Liver (tissue), 9 donors: ENCODE results near the gene CFAP298. TPM values are rescaled to one million over a fixed set of nuclear protein-coding genes. Genes with fewer than 3 reads are reported as not detected.

ENCODE experiments used
- DNase-seq: peaks from one replicate; pipeline ENCODE4 v3.0.0-alpha.2; 2017; ENCODE audit warnings: low spot score
- H3K27ac ChIP-seq, 2 donors: one replicate each; pipeline ENCODE4 v1.7.0; 2013; ENCODE audit warnings: inconsistent platforms in 2 of 2, low read length in 2 of 2, control low read depth in 1 of 2, low read depth in 1 of 2, mild to moderate bottlenecking in 1 of 2
- H3K27me3 ChIP-seq, 4 donors: one replicate each; pipeline versions ENCODE4 v1.6.1 to v1.7.0; 2013; ENCODE audit warnings: low read length in 3 of 4, inconsistent platforms in 1 of 4, mild to moderate bottlenecking in 1 of 4, moderate library complexity in 1 of 4; ENCODE audit not compliant: control insufficient read depth in 4 of 4, insufficient read depth in 4 of 4
- H3K36me3 ChIP-seq, 4 donors: one replicate each; pipeline versions ENCODE4 v1.6.1 to v1.7.0; 2013; ENCODE audit warnings: low read length in 3 of 4, mild to moderate bottlenecking in 3 of 4, low read depth in 1 of 4, moderate library complexity in 1 of 4; ENCODE audit not compliant: control insufficient read depth in 4 of 4, insufficient read depth in 3 of 4
- H3K4me1 ChIP-seq, 4 donors: one replicate each; pipeline versions ENCODE4 v1.6.1 to v1.7.0; 2013; ENCODE audit warnings: low read length in 3 of 4, mild to moderate bottlenecking in 3 of 4, moderate library complexity in 1 of 4; ENCODE audit not compliant: control insufficient read depth in 4 of 4, insufficient read depth in 4 of 4
- H3K4me3 ChIP-seq, 3 donors: one replicate each; pipeline versions ENCODE4 v1.6.1 to v1.7.0; 2013; ENCODE audit warnings: low read length in 3 of 3, control low read depth in 1 of 3, low read depth in 1 of 3, mild to moderate bottlenecking in 1 of 3
- H3K9ac ChIP-seq, 2 donors: one replicate each; pipeline ENCODE4 v1.7.0; 2013; ENCODE audit warnings: low read length in 2 of 2, mild to moderate bottlenecking in 2 of 2, moderate library complexity in 2 of 2, control low read depth in 1 of 2, low read depth in 1 of 2
- H3K9me3 ChIP-seq, 4 donors: one replicate each; pipeline versions ENCODE4 v1.6.1 to v1.7.0; 2013; ENCODE audit warnings: low read length in 3 of 4; ENCODE audit not compliant: control insufficient read depth in 4 of 4
- EGR1 ChIP-seq, 2 donors: IDR thresholded peaks; 2 replicates each; pipeline ENCODE4 v1.6.1; 2016 to 2018; ENCODE audit warnings: antibody characterized with exemption in 2 of 2, low read depth in 2 of 2
- FOXA1 ChIP-seq: IDR thresholded peaks from 2 replicates; pipeline ENCODE4 v1.6.1; 2016; ENCODE audit warnings: antibody characterized with exemption
- FOXA2 ChIP-seq: IDR thresholded peaks from 2 replicates; pipeline ENCODE4 v1.6.1; 2016; ENCODE audit warnings: antibody characterized with exemption
- GABPA ChIP-seq, 2 donors: IDR thresholded peaks in 1 of 2; conservative IDR thresholded peaks in 1 of 2; 2 replicates each; pipeline ENCODE4 v1.6.1; 2016; ENCODE audit warnings: antibody characterized with exemption in 2 of 2, mild to moderate bottlenecking in 1 of 2, moderate library complexity in 1 of 2
- HNF4A ChIP-seq, 2 donors: conservative IDR thresholded peaks; 2 replicates each; pipeline ENCODE4 v1.6.1; 2016; ENCODE audit warnings: antibody characterized with exemption in 2 of 2, mild to moderate bottlenecking in 2 of 2
- JUND ChIP-seq, 2 donors: IDR thresholded peaks; 2 replicates each; pipeline ENCODE4 v1.6.1; 2016; ENCODE audit warnings: antibody characterized with exemption in 2 of 2
- NR2F2 ChIP-seq: IDR thresholded peaks from 2 replicates; pipeline ENCODE4 v1.6.1; 2016; ENCODE audit warnings: antibody characterized with exemption
- RAD21 ChIP-seq, 2 donors: IDR thresholded peaks; 2 replicates each; pipeline ENCODE4 v1.6.1; 2016; ENCODE audit warnings: antibody characterized with exemption in 2 of 2, mild to moderate bottlenecking in 2 of 2
- RXRA ChIP-seq, 2 donors: IDR thresholded peaks; 2 replicates each; pipeline ENCODE4 v1.6.1; 2017 to 2018; ENCODE audit warnings: antibody characterized with exemption in 2 of 2, mild to moderate bottlenecking in 1 of 2
- SP1 ChIP-seq: IDR thresholded peaks from 2 replicates; pipeline ENCODE4 v1.6.1; 2018; ENCODE audit warnings: antibody characterized with exemption, mild to moderate bottlenecking
- TAF1 ChIP-seq: conservative IDR thresholded peaks from 2 replicates; pipeline ENCODE4 v1.6.1; 2016; ENCODE audit warnings: antibody characterized with exemption, mild to moderate bottlenecking
- WGBS: extraction: QIAGEN DNeasy Blood & Tissue Kit; methylation state at CpG from one replicate; pipeline ENCODE4 v1.1.7; 2013; 5-methylcytosine and 5-hydroxymethylcytosine counted together
- polyA plus RNA-seq, 2 donors: library from polyadenylated mRNA; stranded (reverse) in 1 of 2; unstranded in 1 of 2; fragments of 200-250 nt in 1 of 2; fragments of >200 nt in 1 of 2; fragmentation: Nextera tagmentation in 1 of 2; extraction: Ambion mirVana in 1 of 2; gene quantifications; one replicate each; pipeline versions ENCODE4 v1.2.1 to v1.2.3, GENCODE V29; 2013 to 2015
- total RNA-seq, 2 donors: library from RNA; depleted of rRNA; stranded (reverse); fragments of >200 nt; gene quantifications; one replicate each; pipeline ENCODE4 v1.2.3, GENCODE V29; 2014
- TF ChIP-seq, protein P1 (sequence below): IDR thresholded peaks from 2 replicates; pipeline ENCODE4 v1.6.1; 2016; ENCODE audit warnings: antibody characterized with exemption
- TF ChIP-seq, protein P2 (sequence below): fragments of 150-350 bp; IDR thresholded peaks from 2 replicates; pipeline ENCODE4 v1.5.1; 2017; ENCODE audit warnings: improper control_type of control experiment, low read depth, low read length; ENCODE audit not compliant: missing input control
- TF ChIP-seq, protein P3 (sequence below): IDR thresholded peaks from 2 replicates; pipeline ENCODE4 v1.6.1; 2016; ENCODE audit warnings: antibody characterized with exemption, mild to moderate bottlenecking
- TF ChIP-seq, protein P4 (sequence below): IDR thresholded peaks from 2 replicates; pipeline ENCODE4 v1.6.1; 2016; ENCODE audit warnings: antibody characterized with exemption
- donor health status: healthy.
- donor health status: healthy.
- donor health status: healthy.
- donor health status: healthy.
- donor health status: healthy.

Gene CFAP298
- total and polyA plus RNA-seq, 4 donors = 13.1 to 19.8 (median 15.3) TPM

DNA sequence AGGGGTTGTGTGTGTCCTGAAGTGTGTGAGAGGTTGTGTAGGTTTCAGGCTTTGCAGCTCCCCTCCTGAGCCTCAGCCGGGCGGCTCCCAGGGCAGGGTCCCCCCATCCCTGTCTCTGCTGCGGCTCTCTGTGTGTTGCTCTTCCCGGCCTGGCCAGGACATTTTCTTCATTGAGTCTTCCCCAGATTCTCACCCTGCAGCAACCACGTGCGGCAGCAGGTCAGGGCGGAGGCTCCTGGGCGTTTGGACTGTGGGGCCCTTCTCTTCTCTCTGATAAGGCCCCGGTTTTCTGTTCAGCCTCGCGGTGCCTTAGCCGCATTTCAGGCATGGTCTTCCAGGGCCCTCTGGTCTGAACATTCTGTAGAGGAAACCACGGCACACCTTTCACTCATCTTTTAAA is 25.1 kb downstream of the CFAP298 start:
- H3K27ac ChIP-seq = no peak overlapping the region
- no peaks in the 10 kb centered on the region for H3K36me3 ChIP-seq
- no peak overlapping the region for H3K9ac ChIP-seq
- peaks cover under 1 to 14% (median 5%) of the 10 kb centered on the region in 4 donors for H3K4me1 ChIP-seq
- H3K27me3 ChIP-seq = no peaks in the 10 kb centered on the region
- WGBS = 85% methylated on average over 13 of the region's 13 CpGs
- no peak for TF ChIP-seq FOXA2
- no peak for TF ChIP-seq FOXA1
- TF ChIP-seq, protein P1, sequence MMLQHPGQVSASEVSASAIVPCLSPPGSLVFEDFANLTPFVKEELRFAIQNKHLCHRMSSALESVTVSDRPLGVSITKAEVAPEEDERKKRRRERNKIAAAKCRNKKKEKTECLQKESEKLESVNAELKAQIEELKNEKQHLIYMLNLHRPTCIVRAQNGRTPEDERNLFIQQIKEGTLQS = no peak
- TF ChIP-seq JUND (IDR thresholded peaks at IDR 0.05) = no peak
- no peak for TF ChIP-seq RXRA (IDR thresholded peaks at IDR 0.05)
- TF ChIP-seq, protein P2, sequence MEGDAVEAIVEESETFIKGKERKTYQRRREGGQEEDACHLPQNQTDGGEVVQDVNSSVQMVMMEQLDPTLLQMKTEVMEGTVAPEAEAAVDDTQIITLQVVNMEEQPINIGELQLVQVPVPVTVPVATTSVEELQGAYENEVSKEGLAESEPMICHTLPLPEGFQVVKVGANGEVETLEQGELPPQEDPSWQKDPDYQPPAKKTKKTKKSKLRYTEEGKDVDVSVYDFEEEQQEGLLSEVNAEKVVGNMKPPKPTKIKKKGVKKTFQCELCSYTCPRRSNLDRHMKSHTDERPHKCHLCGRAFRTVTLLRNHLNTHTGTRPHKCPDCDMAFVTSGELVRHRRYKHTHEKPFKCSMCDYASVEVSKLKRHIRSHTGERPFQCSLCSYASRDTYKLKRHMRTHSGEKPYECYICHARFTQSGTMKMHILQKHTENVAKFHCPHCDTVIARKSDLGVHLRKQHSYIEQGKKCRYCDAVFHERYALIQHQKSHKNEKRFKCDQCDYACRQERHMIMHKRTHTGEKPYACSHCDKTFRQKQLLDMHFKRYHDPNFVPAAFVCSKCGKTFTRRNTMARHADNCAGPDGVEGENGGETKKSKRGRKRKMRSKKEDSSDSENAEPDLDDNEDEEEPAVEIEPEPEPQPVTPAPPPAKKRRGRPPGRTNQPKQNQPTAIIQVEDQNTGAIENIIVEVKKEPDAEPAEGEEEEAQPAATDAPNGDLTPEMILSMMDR = no peak
- no peak for DNase-seq
- H3K9me3 ChIP-seq = no peaks in the 10 kb centered on the region
- H3K4me3 ChIP-seq = no peak overlapping the region

DNA sequence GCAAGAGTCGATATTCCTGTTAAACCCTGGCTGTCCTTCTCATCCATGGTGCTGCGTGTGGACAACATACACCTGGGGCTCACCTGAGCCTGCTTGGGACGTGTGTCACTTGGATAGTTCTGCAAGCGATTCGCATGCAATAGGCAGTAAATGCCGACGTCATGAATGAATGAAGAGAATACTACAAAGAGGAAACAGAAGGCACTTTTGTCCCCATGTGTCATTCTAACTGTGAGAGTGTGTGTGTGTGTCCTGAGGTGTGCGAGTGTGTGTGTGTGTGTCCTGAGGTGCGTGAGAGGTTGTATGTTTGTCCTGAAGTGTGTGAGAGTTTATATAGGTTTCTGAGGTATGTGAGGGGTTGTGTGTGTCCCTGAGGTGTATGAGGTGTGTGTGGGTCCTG is 26.2 kb downstream of the CFAP298 start:
- H3K36me3 ChIP-seq = no peaks in the 10 kb centered on the region
- DNase-seq = no peak
- H3K27me3 ChIP-seq = no peaks in the 10 kb centered on the region
- no peak overlapping the region for H3K9ac ChIP-seq
- peaks cover 0 to 12% (median 4%) of the 10 kb centered on the region in 4 donors for H3K4me1 ChIP-seq
- no peak overlapping the region for H3K4me3 ChIP-seq
- H3K9me3 ChIP-seq = no peaks in the 10 kb centered on the region
- TF ChIP-seq, protein P2 = no peak
- TF ChIP-seq GABPA (IDR thresholded peaks at IDR 0.05 in 1 of 2, conservative IDR thresholded peaks at IDR 0.05 in 1 of 2) (no peak), HNF4A (conservative IDR thresholded peaks at IDR 0.05) (no peak), TAF1 (no peak), JUND (IDR thresholded peaks at IDR 0.05) (no peak), RXRA (IDR thresholded peaks at IDR 0.05) (no peak), NR2F2 (no peak), RAD21 (IDR thresholded peaks at IDR 0.05) (no peak), EGR1 (IDR thresholded peaks at IDR 0.05; ENCODE audit: low read depth in 2 of 2) (no peak), SP1 (no peak), FOXA1 (no peak), FOXA2 (no peak)
- TF ChIP-seq, protein P3, sequence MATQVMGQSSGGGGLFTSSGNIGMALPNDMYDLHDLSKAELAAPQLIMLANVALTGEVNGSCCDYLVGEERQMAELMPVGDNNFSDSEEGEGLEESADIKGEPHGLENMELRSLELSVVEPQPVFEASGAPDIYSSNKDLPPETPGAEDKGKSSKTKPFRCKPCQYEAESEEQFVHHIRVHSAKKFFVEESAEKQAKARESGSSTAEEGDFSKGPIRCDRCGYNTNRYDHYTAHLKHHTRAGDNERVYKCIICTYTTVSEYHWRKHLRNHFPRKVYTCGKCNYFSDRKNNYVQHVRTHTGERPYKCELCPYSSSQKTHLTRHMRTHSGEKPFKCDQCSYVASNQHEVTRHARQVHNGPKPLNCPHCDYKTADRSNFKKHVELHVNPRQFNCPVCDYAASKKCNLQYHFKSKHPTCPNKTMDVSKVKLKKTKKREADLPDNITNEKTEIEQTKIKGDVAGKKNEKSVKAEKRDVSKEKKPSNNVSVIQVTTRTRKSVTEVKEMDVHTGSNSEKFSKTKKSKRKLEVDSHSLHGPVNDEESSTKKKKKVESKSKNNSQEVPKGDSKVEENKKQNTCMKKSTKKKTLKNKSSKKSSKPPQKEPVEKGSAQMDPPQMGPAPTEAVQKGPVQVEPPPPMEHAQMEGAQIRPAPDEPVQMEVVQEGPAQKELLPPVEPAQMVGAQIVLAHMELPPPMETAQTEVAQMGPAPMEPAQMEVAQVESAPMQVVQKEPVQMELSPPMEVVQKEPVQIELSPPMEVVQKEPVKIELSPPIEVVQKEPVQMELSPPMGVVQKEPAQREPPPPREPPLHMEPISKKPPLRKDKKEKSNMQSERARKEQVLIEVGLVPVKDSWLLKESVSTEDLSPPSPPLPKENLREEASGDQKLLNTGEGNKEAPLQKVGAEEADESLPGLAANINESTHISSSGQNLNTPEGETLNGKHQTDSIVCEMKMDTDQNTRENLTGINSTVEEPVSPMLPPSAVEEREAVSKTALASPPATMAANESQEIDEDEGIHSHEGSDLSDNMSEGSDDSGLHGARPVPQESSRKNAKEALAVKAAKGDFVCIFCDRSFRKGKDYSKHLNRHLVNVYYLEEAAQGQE = no peak
- TF ChIP-seq, protein P4, sequence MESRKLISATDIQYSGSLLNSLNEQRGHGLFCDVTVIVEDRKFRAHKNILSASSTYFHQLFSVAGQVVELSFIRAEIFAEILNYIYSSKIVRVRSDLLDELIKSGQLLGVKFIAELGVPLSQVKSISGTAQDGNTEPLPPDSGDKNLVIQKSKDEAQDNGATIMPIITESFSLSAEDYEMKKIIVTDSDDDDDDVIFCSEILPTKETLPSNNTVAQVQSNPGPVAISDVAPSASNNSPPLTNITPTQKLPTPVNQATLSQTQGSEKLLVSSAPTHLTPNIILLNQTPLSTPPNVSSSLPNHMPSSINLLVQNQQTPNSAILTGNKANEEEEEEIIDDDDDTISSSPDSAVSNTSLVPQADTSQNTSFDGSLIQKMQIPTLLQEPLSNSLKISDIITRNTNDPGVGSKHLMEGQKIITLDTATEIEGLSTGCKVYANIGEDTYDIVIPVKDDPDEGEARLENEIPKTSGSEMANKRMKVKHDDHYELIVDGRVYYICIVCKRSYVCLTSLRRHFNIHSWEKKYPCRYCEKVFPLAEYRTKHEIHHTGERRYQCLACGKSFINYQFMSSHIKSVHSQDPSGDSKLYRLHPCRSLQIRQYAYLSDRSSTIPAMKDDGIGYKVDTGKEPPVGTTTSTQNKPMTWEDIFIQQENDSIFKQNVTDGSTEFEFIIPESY = no peak
- 91% methylated on average over 9 of the region's 9 CpGs for WGBS
- H3K27ac ChIP-seq = no peak overlapping the region
